ENCODE results near the gene RECQL5.

GRCh38 chr17:75672011-75672410 is 5.1 kb upstream of the RECQL5 start:
- TF ChIP-seq CTCF (IDR thresholded peaks at IDR 0.05; ENCODE audit: borderline replicate concordance, extremely low read depth, low read length, poor library complexity, severe bottlenecking), result no peak
- no peak for TF ChIP-seq EZH2 (IDR thresholded peaks at IDR 0.05; ENCODE audit: borderline replicate concordance, low read depth, low read length, severe bottlenecking)
